Measurements from ENCODE around the gene CYTH1.

The CYTH1 gene

GRCh38 chr17:78645421-78646295 lies 136.4 kb downstream of the CYTH1 start:
- TF ChIP-seq, protein P1, sequence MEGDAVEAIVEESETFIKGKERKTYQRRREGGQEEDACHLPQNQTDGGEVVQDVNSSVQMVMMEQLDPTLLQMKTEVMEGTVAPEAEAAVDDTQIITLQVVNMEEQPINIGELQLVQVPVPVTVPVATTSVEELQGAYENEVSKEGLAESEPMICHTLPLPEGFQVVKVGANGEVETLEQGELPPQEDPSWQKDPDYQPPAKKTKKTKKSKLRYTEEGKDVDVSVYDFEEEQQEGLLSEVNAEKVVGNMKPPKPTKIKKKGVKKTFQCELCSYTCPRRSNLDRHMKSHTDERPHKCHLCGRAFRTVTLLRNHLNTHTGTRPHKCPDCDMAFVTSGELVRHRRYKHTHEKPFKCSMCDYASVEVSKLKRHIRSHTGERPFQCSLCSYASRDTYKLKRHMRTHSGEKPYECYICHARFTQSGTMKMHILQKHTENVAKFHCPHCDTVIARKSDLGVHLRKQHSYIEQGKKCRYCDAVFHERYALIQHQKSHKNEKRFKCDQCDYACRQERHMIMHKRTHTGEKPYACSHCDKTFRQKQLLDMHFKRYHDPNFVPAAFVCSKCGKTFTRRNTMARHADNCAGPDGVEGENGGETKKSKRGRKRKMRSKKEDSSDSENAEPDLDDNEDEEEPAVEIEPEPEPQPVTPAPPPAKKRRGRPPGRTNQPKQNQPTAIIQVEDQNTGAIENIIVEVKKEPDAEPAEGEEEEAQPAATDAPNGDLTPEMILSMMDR (conservative IDR thresholded peaks at IDR 0.05; ENCODE audit: control insufficient read depth, insufficient read depth, low read depth, low read length) = no peak
- DNase-seq (ENCODE audit: low read depth) = peak; percentile 75
- no peak overlapping the region for H3K4me3 ChIP-seq (ENCODE audit: control insufficient read depth, low read depth, low read length)

GRCh38 chr17:78644931-78645351 lies 137.1 kb downstream of the CYTH1 start:
- DNase-seq (ENCODE audit: low read depth) = no peak
- TF ChIP-seq, protein P1 (conservative IDR thresholded peaks at IDR 0.05; ENCODE audit: control insufficient read depth, insufficient read depth, low read depth, low read length) = no peak
- no peak overlapping the region for H3K4me3 ChIP-seq (ENCODE audit: control insufficient read depth, low read depth, low read length)

DNA sequence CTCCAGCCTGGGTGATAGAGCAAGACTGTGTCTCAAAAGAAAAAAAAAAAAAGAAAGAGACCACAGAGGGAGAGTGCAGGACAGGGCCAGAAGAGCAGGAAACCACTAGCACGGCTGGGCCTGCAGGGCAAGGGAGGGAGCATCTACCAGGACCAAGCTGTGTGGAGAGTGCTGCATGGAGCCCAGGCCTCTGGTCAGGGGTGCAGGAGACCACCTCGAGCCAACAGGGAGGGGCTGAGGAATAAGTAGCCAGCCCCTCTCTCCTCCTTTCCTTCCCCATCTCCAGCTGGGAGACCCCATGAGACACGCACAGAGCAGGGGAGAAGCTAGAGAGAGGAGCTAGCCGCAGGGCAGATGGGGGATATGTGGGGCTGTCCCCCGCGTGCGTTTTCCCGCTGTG lies 137.8 kb downstream of the CYTH1 start:
- TF ChIP-seq, protein P1 (conservative IDR thresholded peaks at IDR 0.05; ENCODE audit: control insufficient read depth, insufficient read depth, low read depth, low read length) = no peak
- H3K4me3 ChIP-seq (ENCODE audit: control insufficient read depth, low read depth, low read length) = no peak overlapping the region
- no peak for DNase-seq (ENCODE audit: low read depth)

DNA sequence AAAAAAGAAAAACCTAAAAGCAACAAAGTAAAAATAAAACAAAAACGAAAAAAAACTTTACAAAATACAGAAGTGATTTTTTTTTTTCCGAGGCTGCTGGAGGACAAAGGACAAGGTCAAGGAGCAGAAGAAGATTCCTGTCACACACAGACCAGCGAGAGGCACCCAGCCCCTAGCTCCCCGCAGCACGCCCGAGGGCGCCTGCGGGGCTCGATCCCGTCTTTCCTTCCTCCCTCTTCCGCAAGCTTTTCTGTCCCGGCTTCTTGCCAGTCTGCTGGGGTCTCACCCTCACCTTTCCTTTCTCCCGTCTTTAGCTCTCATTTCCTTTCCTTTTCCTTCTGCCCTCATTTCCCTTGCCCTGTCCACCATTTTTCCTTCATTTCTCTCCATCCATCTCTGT lies 138.7 kb downstream of the CYTH1 start:
- no peak for DNase-seq (ENCODE audit: low read depth)
- TF ChIP-seq, protein P1 (conservative IDR thresholded peaks at IDR 0.05; ENCODE audit: control insufficient read depth, insufficient read depth, low read depth, low read length) = no peak
- no peak overlapping the region for H3K4me3 ChIP-seq (ENCODE audit: control insufficient read depth, low read depth, low read length)

DNA sequence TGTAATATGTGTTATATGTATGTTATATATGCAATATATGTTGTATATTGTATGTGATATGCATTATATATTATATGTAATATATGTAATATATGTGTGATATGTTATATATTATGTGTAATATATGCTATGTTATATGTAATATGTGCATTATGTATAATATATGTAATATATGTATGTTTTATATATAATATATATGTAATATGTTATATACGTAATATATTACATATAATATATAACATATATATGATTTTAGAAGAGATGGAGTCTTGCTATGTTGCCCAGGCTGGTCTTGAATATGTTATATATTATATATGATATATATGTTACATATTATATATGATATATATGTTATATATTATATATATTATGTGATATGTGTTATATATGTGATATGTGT lies 139.4 kb downstream of the CYTH1 start:
- TF ChIP-seq, protein P1 (conservative IDR thresholded peaks at IDR 0.05; ENCODE audit: control insufficient read depth, insufficient read depth, low read depth, low read length) = no peak
- DNase-seq (ENCODE audit: low read depth) = no peak
- no peak overlapping the region for H3K4me3 ChIP-seq (ENCODE audit: control insufficient read depth, low read depth, low read length)

DNA sequence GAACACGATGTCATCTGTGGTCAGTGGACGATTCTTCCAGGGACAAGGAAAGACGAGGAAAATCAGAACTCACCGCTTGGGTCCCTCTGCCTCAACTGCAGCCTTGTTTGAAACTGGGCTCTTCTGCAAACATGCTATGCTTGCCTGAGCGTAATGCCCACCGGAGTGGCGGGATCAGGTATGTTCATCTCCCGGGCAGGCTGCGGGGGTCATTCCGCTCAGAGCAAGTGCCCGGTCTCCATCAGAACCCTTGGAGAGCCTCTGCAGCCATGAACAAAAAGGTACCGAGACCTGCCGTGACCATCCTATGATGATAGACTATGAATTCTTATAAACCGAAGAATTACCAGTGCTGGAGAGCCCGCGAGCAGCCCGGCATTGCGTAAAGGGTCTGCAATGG lies 140.4 kb downstream of the CYTH1 start:
- H3K4me3 ChIP-seq (ENCODE audit: control insufficient read depth, low read depth, low read length) = no peak overlapping the region

More for the DNA sequence above, 140.4 kb downstream of the CYTH1 start:
- no peak for DNase-seq (ENCODE audit: low read depth)
- TF ChIP-seq, protein P1 (conservative IDR thresholded peaks at IDR 0.05; ENCODE audit: control insufficient read depth, insufficient read depth, low read depth, low read length) = no peak
